GM19328 (cell line): Measurements from ENCODE around the gene PTK6.

Source experiments
- ATAC-seq: cut with Tn5 transposase; IDR thresholded peaks from one replicate; pipeline ENCODE4 v1.9.1; 2021; ENCODE audit warnings: mild to moderate bottlenecking, moderate library complexity; ENCODE audit not compliant: unreplicated experiment

PTK6 gene

DNA sequence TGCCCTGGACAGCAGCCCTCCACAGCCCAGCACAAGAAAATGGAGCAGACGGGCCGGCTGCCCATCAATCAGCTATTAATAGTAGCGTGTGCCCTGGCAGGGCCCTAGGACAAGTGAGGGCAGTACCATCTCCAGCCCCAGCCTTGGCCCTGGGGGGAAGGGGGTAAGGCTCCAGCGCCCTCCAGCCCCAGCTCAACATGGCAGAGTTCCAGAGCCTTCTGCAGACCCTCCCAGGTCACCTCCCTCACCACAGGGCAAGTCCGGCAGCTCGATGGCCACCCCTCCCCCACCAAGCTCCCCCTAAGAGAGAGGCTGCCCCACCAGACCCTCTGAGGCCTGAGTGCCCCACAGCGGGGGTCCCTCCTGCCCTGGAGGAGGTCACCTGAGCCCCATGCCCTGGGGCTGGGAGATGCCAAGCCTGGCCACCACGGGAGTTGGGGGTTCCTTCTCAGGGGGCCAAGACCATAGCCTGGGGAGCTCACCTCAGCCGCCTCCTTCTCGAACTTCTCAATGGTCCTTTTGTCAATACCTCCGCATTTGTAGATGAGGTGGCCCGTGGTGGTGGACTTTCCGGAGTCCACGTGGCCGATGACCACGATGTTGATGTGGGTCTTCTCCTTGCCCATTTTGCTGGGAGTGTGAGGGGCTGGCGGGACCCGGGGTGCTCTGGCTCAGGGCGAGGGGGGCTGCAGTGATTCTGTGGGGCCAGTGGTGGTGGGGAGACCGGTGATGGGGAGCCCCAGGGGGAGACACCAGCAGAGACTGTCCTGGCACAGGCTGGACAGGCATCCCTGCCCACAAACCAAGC is 39.8 kb downstream of the PTK6 start:
- no peak for ATAC-seq

DNA sequence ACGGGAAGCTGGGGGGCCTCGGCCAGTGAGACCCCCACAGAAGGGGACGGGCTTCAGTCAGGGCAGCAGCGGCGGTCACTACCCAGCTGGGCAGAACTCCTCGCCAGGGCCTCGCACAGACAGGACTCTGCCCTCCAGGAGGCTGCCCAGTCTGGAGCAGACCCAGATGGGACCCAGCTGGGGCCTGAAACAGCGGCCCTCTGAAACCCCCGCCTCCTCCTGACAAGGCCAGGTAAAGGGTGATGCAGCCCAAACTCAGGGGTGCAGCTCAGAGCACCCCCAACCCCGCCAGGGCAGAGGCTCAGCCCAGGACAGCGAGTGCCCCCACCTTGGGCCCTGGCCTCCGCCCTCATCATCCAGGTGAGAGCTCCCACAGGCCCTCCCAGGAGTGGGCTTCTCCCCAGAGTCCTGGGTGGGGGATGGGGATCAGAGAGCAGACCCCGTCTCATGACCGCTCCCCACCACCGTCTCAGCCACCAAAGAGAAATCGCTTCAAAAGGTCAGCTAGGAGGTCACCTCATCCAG is 40.5 kb downstream of the PTK6 start:
- no peak for ATAC-seq

DNA sequence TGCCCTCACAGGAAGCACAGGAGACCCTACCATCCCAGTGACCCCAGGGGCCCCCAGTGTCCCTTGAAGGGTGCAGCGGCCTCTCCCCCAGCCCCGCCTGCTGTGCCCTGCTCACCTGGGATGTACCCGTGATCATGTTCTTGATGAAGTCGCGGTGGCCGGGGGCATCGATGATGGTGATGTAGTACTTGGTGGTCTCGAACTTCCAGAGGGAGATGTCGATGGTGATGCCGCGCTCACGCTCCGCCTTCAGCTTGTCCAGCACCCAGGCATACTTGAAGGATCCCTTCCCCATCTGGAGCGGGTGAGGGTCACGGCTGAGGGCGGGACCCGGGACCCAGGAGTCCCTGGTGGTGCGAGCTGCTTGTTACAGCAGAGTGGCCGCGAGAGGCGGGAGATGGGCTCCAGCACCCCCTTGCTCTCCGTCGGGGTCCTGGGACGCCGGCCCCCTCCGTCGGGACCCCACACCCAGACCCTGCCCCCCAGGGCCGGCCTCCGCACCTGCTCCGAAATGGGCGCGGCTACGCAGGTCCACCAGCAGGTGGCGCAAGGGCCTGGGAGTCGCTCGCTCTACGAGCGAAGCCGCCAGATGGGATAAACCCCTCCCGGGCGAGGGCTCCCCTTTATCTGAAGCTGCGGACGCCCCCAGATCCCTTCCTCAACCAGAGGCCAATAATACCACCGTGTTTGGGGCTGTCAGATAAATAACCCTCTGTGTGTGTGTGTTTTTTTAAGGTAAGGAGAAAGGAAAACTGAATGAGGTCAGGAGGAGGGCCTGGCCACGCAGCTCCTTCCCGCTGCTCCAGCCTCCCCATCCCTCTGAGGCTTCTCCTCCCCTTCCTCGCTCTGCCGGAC is 41.2 kb downstream of the PTK6 start:
- no peak for ATAC-seq

DNA sequence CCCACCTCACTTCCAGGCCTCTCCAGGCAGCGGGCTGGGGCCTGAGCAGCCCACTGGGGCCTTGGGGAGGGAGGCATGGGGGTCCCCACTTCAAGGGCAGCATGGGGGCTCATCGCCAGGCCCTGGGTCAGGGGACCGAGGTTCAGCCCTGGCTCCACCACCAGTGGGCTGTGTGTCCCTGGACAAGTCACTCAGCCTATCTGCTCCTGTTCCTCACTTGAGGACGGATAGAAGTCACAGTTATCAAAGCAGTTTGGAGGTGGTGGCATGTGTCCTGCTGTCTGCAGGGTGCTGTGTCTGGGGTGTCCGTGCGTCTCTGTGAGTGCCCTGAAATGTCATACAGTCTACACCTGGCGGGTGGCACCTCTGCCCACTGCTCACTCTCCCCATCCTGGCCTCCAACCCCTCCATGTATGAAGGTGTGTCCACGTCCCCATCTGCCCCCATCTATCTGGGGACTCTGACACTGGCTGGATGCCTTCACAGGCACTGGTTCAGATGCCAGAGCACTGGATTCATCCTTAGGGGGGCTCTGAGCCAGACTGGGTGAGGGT is 41.9 kb downstream of the PTK6 start:
- ATAC-seq, result no peak

DNA sequence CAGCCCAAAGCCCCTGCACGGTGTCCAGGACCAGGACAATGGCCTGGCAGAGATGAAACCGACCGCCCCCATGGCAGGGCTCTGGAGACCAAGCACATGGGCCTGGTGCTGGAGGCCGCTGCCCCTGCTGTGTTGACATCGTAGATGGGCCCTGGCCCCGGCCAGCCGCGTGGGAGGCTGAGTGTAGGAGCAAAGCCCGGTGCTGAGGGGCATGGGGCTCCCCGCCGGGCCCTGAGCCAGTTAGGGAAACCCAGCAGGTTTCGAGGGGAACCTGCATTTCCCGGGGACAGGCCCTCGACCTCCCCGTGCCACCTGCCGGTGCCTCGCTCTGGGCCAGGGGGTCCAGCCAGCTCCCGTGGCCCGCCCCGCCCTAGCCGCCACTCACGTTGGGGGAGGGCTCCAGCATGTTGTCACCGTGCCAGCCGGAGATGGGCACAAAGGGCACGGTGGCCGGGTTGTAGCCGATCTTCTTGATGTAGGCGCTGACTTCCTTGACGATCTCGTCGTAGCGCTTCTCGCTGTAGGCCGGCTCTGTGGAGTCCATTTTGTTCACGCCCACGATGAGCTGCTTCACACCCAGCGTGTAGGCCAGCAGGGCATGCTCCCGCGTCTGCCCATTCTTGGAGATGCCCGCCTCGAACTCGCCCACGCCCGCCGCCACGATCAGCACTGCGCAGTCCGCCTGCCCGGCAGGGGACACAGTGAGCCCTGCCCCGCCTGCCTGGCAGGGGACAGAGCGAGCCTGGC is 42.6 kb downstream of the PTK6 start:
- no peak for ATAC-seq

DNA sequence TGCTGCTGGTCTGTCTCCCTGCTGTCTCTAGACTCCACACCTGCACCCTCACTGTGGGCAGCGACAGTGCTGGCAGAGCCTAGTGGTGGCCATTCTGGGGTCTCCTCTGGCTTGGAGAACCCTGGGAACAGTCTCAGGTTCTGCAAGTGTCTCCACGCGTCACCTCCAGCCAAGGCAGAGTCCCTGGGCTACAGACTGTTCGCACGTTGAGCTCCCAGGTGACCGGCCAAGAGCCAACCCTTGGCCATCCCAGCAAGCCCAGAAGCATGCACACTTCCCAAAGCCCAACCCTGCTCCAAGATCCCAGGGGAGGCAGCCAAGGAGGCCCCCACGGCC is 43.1 kb downstream of the PTK6 start:
- no peak for ATAC-seq

DNA sequence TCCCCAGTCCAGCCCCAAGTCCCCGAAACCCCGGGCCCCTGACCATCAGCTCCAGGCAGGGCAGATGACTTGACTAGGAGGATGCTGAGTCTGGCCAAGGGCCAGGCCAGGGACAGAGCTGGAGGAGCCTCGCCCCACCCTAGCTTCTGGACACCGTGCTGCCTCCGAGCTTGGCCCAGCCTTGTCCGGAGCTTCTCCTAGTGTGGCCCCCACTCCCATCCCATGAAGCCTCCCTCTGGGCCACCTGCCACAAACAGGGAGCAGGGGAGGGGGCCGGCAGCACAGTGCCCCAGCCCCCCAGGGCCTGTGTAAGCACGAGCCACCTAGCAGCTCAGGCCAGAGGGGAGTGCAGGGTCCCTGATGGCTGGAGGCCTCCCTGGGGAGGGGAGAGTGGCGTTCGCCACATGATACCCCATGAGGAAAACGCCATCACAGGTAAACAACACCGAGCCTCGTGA is 43.6 kb downstream of the PTK6 start:
- no peak for ATAC-seq

DNA sequence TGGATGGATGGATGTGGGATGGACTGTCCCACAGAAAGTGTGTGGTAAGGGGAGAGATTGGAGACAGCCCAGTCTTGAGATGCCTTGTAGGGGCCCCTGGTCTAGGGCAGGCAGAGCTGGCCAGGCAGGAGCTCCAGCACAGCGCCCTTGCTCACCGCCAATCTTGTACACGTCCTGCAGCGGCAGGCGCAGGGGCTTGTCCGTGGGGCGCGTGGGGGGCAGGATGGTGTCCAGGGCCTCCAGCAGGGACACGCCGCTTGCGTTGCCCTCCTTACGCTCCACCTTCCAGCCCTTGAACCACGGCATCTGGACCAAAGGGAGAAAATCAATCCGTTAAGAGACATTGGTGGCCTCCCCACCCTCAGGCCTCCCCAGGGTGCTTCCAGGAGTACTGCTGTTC is 44.2 kb downstream of the PTK6 start:
- no peak for ATAC-seq

DNA sequence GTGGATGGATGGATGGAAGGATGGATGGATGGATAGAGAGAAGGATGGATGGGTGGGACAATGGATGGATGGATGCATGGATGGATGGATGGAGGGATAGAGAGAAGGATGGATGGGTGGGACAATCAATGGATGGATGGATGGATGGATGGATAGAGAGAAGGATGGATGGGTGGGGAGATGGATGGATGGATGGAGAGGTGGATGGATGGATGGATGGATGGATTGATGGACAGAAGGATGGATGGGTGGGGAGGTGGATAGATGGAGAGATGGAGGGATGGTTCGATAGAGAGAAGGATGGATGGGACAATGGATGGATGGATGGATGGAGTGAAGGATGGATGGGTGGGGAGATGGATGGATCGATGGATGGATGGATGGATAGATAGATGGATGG is 44.7 kb downstream of the PTK6 start:
- no peak for ATAC-seq

DNA sequence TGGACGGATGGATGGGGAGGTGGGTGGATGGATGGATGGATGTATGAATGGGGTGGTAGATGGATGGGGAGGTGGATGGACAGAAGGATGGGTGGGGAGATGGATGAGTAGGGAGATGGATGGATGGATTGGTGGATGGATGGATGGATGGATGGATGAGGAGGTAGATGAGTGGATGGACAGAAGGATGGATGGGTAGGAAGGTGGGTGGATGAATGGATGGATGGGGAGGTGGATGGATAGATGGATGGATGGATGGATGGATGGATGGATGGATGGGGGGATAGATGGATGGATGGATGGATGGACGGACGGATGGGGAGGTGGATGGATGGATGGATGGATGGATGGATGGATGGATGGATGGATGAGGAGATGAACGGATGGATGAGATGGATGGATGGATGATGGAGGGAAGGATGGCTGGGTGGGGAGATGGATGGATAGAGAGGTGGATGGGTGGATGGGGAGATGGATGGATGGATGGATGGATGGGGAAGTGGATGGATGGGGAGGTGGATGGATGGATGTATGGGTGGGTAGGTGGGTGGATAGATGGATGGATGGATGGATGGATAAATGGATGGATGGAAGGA is 45.4 kb downstream of the PTK6 start:
- no peak for ATAC-seq

DNA sequence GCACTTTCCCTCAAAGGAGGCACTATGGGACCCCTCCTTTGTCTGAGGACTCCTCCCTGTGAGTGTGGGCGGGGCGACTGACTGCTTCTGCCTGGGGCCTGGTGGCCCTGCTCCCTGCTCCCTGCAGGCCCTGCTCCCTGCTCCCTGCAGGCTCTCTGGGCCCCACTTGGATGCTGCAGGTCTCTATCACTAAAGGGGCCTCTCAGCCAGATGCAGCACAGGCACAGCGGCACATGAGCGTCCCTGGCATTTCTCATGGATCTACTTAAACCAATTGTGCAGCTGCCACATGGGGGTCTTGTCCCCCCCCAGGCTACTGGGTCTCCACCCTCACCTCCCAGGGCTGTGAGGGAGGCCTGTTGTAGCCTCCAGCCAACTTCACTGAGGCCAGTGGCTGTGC is 46.1 kb downstream of the PTK6 start:
- no peak for ATAC-seq

DNA sequence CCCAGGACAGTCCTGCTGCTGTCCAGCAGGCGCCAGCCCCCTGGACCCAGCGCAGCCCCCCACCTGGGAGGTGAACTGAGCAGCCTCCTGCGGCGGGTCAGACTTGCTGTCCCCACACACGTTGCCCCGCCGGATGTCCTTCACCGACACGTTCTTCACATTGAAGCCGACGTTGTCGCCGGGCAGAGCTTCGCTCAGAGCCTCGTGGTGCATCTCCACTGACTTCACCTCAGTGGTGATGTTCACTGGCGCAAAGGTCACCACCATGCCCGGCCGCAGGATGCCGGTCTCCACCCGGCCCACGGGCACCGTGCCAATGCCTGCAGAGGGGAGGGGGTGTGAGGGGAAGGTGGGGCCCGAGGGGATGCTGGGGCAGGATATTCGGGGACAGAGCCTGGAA is 46.8 kb downstream of the PTK6 start:
- ATAC-seq, result no peak

DNA sequence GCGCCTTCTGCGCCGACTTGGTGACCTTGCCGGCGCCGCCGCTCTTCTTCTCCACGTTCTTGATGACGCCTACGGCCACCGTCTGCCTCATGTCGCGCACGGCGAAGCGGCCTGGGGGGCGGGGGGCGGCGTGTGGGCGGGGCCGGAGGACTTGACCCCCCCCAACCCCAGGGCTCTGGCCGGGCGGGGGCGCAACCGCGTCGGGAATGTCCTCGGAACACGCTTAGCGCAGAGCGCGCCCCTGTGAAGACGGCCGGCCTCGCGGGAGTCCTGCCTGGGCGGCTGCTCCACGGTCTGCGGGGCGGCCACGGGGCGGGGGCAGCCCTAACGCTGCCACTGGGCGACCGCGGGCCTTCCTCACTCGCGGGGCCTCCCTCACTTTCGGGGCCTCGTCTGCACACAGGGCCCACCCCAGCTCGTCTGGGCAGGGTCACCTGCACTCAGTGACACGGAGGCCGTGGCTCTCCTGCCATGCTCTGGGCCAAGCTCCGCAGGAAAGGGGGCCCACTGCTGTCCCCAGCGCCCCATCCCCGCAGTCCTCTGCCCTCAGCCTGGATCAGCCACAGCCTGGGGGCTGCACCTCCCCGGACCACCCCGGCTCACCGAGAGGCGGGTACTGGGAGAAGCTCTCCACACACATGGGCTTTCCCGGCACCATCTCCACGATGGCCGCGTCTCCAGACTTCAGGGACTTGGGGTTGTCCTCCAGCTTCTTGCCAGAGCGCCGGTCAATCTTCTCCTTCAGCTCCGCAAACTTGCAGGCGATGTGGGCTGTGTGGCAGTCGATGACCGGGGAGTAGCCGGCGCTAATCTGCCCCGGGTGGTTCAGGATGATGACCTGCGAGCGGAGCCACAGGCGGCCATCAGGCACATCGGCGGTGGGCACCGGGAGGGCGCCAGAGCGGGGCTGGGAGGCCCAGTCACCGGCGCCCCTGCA is 48.6 kb downstream of the PTK6 start:
- no peak for ATAC-seq

DNA sequence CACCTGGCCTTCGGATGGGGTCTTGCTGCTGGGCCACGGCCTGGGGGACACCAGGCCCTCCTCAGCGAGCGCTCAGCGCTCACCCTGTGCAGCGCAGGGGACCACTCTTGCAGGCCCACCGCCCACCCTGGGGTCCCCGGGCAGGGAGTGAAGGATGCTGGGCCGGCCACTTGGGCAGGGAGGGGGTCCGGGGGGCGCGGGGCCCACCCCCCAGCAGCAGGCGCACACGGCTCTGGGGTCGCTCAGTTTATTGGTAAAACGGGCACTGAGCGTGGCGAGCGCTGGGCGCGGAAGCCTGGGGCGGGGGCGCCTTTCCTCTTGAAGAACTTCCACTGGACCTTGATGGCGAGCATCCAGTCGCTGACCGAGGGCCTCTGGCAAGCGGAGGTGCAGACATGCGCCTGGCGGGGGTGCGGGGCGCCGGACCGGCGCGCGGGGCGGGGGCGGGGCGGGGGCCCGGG is 49.4 kb downstream of the PTK6 start:
- ATAC-seq, result no peak

DNA sequence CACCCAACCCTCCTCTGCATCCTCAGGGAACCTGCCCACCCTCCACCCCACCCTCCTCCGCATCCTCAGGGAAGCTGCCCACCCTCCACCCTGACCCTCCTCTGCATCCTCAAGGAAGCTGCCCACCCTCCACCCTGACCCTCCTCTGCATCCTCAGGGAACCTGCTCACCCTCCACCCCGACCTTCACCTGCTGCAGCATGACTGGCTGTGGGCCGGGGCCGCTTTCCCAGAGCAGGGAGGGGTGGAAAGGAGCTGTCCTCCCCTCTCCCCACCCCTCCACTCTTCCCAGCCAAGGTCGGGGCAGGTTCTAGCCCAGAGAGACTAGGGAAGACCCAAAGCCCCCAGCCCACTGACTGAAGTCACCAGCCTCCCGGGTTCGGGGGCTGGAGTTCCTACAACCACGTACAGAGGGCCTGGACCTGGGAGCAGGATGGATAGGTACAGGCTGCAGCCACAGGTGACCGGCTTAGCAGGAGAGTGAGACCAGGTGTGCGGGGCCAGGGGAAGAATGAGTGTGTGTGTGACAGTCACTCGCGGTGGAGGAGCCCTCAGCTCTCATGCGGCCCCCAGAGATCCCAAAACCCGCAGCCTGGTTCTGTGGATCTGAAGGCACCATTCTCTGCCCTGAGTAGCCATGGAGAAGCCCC is 49.9 kb downstream of the PTK6 start:
- no peak for ATAC-seq

DNA sequence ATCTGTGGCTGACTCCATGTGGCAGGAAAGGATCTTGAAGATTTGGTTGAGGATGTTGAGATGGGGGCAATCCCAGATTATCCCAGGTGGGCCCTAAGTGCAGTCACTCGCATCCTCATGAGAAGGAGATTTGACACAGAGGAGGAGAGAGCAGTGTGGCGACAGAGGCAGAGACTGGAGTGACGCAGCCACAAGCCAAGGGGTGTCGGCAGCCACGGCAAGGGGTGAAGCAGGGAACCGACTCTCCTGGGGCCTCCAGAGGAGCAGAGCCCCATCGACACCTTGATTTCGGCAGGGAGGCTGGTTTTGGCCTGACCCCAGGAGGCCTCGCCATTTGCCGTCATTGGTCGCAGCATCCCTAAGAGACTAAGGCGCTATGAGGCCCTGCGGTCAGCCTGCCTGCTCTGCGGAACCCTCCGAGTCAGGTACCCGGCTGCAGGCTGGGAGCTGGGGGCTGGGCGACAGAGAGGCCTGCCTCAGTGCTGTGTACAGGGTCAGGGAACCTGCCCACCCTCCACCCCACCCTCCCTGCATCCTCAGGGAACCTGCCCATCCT is 50.8 kb downstream of the PTK6 start:
- no peak for ATAC-seq

DNA sequence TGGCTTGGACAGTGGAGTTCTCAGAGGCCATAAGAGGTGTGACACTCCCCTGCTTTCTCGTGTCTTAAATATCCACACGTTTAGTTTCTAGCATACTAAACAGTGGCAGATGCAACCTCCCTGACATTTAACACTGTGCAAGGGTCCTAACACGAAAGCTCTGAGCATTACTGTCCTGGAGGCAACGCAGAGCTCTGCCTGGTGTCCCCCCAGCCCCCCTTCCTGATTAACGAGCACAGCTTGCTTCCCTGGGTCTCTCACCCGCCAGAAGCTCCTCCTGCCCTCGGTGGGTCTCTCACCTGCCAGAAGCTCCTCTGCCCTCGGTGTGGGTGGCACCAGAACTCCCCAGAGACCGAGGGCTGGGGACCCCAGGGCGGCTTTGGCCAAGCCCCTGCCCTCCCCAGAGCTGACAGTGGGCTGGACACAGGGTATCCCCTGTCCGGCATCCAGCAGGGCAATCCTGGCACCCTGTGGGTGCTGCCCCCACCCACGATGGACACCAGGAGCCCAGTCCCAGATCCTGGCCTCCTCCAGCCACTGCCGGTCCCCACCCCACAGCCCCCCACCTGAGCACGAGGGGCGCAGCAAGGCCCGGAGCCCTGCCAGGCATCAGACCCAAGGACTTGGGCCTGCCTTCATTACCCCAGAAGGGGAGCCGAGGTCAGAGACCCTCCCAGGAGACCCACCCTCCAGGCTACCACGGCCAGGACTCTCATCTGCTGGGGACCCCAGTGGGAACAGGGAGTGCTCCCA is 52.3 kb downstream of the PTK6 start:
- no peak for ATAC-seq

DNA sequence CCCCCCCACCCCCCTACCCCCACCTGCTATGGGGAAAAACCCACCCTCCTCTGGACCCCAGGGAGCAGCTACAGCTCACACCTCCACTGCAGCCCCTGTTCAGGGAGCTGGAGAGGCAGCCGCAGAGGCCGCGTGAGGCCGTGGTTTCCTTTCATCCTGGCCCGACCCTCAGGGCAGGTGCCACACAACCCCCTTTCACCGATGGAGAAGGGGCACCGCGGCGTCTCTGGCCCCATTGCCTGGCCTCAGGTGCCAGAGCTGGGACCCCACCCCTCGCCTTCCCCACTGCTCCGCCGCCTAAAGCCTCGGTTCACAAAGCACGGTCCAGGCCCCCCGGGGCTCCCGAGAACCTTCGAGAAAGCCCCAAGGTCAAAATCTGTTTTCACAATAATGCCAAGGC is 52.9 kb downstream of the PTK6 start:
- no peak for ATAC-seq
